ENCODE data around the gene CCL3.

DNA sequence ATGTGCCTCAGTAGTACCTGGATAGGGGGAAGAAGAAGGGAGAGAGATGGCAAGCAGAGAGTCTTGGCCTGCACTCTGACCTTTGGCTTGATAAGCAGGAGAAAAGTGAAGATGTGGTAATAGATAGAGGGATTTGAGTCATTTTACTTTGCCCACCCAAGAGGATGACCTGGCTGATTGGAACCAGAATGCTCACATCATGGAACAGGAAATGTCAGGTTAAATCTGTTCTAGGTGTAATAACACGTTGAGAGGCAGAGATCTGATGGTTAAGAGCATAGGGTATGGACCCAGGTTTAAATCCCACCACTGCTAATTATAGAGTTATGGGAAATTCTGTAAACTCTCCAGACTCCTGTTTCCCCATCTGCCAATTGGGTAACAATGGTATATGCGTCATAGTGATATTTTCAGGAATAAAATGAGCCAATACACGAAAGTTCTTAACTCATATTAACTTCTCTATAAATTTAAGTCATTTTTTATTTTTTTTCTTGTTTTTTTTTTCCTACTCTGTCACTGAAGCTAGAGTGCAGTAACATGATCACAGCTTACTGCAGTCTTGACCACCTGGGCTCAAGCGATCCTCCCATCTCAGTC is 33.9 kb downstream of the CCL3 start:
- TF ChIP-seq GATA3 (IDR thresholded peaks at IDR 0.05; ENCODE audit: low read depth, low read length): no peak
- TF ChIP-seq GATA2 (IDR thresholded peaks at IDR 0.05; ENCODE audit: low read depth, low read length): no peak
